Fibroblast of upper back skin (primary cell): Measurements from ENCODE around the gene ATP5F1D.
"Not testable (repeated sequence)": the region's sequence is repeated elsewhere in the genome, so short reads cannot be mapped to it uniquely, and the experiment has no call there.

Experiments
- DNase-seq: peaks from one replicate; pipeline ENCODE4 v3.0.0-alpha.2; 2013

The ATP5F1D gene

GRCh38 chr19:1233115-1233667 lies 8.4 kb upstream of the ATP5F1D start:
- no peak for DNase-seq

DNA sequence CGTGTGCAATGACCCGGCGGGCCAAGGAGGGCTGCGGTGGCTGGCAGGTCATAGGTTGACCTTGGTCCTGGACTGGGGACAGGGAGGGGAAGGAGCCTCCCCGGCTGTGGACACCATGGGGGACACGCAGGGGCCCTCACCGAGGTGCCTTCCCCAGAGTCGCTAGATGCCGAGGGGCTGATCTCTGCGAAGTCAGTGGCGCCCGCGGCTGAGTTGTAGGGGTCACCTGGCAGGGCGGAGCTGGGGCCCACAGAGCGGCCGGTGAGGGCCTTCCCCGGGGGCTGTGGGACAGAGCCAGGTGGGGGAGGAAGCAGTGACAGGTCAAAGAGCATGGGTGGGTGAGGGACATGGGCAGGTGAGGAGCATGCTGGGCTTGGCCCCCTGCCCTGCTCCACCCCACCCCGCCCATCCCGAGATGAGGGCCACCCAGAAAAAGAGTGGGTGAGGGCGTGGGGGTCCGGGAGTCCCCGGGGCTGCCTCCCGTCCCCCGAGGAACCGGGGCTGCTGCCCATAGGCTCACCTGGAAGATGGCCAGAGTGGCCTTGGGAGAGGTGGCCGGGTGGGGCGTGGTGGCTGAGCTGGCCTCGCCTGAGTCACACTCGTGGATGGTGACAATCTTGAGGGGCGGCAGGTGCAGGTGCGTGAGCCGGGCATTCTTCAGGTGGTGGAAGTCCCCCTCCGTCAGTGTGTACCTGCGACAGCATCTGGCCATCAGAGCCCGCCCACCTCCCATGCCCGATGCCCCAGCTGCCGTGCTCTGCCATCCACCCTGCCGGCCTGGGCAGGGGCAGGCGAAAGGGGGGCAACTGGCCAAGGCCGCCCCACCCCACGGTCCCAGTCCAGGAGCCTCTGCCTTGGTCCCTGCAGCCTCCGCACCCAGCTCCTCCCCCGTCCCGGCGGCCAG lies 7.2 kb upstream of the ATP5F1D start:
- no peak for DNase-seq

DNA sequence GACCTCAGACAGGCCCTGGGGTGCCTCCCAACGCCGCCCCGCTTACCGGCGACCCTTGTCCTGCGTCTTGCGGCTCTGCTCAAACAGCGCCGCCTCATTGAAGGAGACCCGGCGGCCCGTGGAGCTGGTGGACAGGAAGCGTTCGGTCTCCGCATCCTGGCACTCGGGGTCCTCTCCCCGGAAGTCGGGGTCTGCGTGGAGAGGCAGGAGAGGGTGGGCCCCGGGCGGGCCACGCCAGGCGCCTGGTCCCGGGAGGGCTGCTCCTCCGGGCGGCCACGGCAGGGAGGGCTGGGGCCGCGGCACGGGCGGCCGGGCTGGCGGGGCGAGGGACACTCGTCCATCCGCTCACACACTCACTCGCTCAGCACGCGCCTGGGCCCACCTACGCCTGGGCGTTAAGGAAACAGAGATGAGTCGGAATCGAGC lies 6.6 kb upstream of the ATP5F1D start:
- DNase-seq, result no peak

DNA sequence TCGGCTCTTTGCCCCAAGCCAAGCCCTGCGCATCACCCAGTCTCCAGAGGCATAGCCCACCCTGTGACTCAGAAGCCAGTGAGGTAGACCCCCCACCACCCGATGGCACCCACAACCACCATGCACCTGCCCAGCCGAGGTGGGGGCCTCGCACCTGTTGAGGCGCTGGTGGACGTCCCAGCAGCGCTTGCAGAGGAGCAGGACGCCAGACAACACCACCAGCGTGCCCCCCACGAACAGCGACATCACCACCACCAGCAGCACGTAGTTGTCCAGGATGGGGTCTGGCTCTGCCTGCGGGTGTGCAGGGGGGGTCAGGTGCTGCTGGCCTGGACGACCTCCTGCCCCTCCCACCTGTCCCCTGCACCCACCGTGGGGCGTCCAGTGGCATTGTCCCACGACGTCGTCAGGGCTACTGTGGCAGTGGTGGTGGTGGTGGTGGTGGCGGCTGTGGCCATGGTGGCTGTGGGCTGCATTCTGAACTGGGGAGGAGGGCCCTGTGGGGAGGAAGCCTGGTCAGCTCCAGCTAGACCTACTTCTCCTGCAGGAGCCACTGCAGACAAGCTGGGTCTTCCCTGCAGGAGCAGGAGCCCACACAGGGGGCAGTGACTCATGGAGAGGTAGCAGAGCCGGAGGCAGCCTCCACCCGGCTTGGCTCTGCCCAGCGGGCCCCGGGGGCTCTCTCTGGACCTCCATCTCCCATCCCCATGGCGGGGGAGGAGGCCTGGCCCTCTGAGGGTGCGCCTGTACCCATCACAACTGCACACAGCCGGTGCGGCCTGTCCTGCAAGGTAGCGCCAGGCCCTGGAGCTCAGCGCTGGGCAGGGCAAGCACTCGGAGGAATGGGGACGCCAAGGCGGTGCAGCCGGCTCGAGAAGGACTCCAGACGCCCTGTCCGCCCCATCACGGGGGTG lies 5.7 kb upstream of the ATP5F1D start:
- DNase-seq, result peak; percentile 47

DNA sequence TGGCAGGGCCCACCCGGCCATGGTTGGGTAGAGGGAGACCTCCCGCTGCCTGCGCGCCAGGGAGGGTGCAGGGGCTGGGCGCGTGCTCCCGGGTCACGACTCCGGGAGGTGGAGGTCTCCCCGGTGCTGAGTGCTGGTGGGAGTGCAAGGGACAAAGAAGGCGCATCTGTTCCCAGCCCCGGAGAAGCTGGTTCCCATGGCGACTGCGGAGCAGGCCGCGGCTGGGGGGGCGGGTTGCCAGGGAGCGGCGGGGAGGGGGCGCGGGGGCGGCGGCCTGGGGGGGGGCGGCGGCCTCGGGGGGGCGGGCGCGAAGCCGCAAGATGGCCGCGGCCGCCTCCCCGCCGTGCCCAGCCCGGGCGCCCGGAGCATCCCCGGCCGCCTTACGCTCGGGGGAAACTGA lies 5.0 kb upstream of the ATP5F1D start:
- no peak for DNase-seq

- no peak for DNase-seq
Measured at GRCh38 chr19:1237027-1237659, 4.4 kb upstream of the ATP5F1D start.

DNA sequence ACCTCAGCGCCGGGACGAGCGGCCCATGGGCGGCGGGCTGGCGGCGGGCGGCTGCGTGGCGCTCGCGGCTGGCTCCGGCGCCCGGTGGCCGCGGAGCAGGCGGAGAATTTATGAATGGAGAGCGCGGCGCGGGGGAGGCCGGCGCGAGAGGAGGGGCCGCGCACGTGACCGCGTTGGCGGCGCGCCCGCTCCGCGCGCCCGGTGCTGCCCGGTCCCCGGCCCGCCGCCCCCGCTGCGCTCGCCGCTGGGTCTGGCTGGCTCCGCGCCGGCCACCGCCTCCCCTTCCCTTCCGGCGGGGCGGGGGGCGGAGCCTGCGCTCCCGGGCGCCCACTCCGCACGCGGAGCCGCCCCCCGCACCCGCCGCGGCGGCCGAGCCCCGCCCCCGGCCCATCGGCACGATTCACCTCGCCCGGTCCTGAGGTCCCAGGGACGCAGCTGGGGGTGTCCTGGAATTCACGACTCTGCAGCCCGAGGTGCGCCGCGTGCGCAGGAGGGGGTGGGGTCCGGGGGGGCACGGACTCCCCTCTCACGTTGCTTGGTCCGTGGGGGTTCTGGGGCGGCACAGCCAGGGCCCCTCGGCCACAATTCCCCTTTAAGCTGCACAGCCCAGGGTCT lies 3.7 kb upstream of the ATP5F1D start, which contains the start of gene CBARP:
Gene CBARP, minus strand, starts transcription at position 252 of the 615 bp plus-strand sequence. CDS start 1,905 bp downstream, outside the sequence.
- DNase-seq, result peak; percentile 37

DNA sequence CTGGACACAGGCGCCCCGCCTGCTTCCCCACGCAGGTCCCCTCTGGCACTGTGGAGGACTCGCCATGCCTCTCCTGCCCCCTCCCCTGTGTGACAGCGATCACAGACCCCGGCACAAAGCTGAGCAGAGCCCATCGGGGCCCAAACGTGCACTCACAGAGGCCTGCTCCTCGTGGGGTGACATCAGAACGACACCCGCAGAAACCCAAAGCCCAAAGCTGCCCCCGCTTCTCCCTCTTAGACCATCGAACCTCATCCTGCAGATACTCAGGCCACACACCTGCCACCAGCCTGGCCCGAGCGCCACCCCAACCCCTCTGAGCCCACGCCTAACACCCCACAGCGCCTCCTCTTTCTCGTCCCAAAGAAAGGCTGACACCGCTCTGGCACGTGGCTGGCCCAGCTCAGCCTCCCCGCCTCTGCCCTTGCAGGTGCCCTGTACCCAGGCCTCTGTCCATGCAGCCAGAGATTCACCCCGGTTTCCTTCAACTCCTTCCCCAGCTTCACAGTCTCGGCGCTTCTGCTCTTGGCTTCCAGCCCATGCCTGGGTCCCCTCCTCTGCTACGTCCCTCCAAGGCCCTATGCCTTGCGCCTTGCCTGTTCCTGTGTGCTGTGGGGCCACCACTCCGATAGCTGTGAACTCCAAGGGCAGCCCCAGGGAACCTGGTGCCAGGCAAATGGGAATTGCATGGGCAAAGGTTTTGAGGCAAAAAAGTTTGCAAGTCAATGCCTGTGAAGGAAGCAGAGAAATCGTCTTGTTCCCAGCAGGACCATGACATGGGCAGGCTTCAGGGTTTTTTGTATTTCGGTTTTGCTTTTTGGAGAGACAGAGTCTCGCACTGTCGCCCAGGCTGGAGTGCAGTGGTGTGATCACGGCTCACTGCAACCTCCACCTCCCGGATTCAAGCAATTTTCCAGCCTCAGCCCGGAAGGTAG lies 2.9 kb upstream of the ATP5F1D start:
- no peak for DNase-seq

DNA sequence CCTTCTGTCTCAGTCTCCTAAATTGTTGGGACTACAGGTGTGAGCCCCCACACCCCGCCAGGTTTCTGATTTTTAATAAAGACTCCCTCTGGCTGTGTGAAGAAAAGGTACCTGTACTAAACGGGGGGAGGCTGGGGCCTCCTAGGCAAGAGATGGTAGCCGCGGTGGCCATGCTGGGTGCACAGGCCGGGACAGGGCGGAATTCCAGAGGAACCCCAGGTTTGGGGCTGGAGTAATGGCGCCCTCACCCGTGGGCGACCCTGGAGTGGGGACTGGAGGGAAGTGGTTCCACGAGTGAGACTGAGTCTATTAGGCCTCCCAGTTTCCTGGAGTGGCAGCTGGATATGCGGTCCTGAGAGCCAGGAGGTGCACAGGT lies 2.1 kb upstream of the ATP5F1D start:
- no peak for DNase-seq

DNA sequence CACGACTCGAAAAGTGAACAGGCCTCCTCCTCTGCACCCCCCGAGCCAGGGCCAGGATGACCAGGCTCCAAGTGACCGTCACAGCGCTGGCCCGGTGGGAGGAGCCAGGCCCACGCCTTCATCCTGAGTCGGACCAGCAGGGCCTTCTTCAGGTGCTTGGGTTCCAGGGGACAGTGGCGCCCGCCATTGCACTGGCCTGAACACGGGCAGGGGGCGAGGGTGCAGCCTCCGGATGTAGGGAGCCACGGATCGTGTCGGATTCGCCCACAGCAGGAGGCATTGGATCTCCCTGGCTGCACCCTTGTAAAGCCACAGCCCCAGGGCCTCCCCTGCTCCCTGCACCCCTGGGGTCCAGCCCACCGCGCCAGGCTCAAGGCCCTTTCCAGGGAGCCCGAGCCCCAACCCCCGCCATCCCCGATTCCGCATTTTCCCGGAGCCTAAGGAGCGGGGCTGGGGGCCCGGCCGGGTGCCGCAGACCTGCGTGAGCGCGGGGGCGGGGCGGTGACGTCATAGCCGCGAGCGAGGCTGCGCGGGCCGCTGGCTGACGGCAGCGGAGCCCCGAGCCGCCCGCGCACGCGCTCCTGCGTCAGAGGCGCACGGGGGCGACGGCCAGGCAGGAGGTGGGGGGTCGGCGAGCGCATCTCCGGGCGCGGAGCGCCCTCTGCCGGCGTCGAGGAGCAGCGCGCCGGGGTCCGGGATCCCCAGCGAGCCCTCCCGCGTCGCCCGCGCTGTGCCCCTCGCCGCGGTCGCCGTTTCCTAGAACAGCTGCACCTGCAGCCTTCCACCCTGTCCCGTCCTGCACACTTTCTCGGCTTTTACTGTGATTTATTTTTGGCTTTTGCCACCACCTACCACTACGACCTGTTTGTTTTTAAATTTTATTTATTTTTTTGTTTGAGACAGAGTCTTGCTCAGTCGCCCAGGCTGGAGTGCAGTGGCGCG lies 1.5 kb upstream of the ATP5F1D start:
- peak; percentile 89 for DNase-seq

DNA sequence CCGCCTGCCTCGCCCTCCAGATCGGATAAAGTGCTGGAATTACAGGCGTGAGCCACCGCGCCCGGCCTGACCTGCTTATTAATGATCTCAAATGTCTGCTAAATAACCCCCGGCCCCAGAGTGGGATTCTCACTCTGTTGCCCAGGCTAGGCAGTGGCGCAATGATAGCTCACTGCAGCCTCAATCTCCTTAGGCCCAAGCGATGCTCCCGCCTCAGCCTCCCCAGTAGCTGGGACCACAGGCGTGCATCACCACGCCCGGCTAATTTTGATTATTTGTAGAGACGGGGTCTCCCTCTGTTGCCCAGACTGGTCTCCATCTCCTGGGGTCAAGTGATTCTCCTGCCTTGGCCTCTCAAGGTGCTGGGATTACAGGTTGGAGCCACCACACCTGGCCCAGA lies 626 bp upstream of the ATP5F1D start:
- DNase-seq, result no peak

DNA sequence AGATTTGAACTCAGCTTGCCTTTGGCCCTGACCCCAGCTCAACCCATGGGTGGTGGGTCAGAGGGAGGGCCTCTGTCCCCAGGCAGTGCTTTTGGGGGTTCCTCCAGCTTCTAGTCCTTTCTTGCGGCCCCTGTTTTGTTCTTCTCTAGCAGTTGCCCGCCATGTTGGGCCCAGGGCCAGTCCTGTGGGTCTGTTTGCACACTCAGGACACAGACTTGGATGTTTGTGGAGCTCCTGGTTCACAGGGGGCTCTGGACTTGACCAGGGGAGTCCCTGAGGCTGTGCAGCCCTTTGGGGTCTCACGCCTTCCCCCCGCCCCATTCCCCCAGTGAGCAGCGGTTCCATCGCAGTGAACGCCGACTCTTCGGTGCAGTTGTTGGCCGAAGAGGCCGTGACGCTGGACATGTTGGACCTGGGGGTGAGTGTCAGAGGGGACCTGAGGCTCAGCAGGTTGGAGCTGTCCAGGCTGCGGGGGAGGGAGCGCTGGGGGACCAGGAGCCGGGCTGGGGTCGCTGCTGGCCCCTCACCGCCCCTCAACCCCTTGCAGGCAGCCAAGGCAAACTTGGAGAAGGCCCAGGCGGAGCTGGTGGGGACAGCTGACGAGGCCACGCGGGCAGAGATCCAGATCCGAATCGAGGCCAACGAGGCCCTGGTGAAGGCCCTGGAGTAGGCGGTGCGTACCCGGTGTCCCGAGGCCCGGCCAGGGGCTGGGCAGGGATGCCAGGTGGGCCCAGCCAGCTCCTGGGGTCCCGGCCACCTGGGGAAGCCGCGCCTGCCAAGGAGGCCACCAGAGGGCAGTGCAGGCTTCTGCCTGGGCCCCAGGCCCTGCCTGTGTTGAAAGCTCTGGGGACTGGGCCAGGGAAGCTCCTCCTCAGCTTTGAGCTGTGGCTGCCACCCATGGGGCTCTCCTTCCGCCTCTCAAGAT lies 2.5 kb downstream of the ATP5F1D start:
- peak; percentile 82 for DNase-seq

- DNase-seq, result no peak
Measured at GRCh38 chr19:1244693-1245451, 3.3 kb downstream of the ATP5F1D start.

DNA sequence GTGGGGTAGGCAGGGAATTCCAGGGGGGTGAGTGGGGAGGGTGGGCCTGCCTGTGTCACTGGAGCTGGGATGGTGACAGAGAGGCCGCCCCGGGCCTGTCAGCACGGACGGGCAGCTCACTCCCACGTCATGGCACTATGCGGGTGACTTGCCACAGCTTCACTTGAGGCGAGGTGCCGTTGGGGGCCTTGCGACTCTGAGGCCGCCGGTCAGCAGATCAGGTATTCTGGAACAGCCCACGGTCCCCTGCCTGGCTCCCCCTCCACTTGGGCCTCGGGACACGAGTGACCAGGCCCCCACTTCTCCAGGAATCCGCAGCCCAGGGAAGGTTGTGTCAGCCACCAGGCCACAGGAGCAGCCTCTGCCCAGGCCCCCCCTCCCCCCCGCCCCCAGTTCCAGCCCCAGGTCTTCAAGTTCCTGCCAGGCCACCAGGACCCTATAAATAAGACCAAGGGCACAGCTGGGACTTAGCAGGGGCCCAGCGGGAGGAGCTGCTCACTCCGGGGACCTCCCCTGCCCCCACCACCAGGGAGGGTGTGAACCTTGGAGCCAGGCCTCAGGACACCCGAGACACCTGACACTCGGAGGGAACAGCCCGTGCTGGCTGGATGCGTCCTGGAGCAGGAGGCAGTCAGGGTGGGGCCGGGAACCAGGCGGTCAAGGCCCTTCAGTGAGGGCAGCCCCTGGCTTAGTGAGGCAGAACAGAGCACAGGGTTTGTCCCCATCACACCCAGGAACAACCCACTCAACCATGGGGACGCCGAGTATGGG lies 4.1 kb downstream of the ATP5F1D start:
- DNase-seq, result no peak

GRCh38 chr19:1246265-1247087 lies 4.9 kb downstream of the ATP5F1D start:
- not testable (repeated sequence) for DNase-seq

DNA sequence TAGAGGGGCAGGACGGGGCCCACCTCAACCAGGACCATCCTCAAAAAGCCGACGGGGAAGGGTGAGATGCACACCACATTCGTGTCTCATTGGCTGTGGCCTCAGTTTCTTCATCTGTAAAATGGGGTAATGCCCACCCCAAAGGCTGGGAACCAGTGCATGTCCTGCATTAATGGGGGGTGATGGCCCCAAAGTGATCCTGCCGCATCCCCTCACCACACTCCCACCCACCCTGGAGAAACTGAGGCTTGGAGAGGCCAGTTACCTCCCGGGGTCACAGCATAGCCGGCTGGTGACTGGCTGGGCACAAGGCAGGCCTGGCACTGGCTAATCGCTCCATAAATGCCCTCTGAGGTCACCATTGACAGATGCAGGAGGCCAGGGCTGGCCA lies 6.2 kb downstream of the ATP5F1D start:
- no peak for DNase-seq
